Hepatocyte (in vitro differentiated cells): ENCODE measurements around the gene KIF5A. TPM values are rescaled to one million over a fixed set of nuclear protein-coding genes. Genes with fewer than 3 reads are reported as not detected.

ENCODE experiments used
- DNase-seq: peaks from one replicate; pipeline ENCODE4 v3.0.0-alpha.2; 2016; ENCODE audit warnings: low spot score
- H2AFZ ChIP-seq: fragments of 200-600 bp; sonication (generic); 2 replicates; pipeline ENCODE4 v1.6.0; 2016; ENCODE audit warnings: antibody characterized with exemption, mild to moderate bottlenecking
- H3K27ac ChIP-seq: fragments of 200-600 bp; sonication (generic); 2 replicates; pipeline ENCODE4 v1.5.1; 2016; ENCODE audit warnings: mild to moderate bottlenecking
- H3K27me3 ChIP-seq: fragments of 200-600 bp; sonication (generic); 2 replicates; pipeline ENCODE4 v1.6.1; 2016
- H3K36me3 ChIP-seq: fragments of 200-600 bp; sonication (generic); replicated peaks from 2 replicates; pipeline ENCODE4 v1.5.1; 2016; ENCODE audit warnings: low read depth; ENCODE audit not compliant: insufficient read depth
- H3K4me1 ChIP-seq: fragments of 200-600 bp; sonication (generic); 2 replicates; pipeline ENCODE4 v1.5.1; 2016; ENCODE audit warnings: mild to moderate bottlenecking, moderate library complexity; ENCODE audit not compliant: insufficient read depth
- H3K4me2 ChIP-seq: fragments of 200-600 bp; sonication (generic); 2 replicates; pipeline ENCODE4 v1.6.0; 2016
- H3K4me3 ChIP-seq: fragments of 200-600 bp; sonication (generic); 2 replicates; pipeline ENCODE4 v1.5.1; 2016; ENCODE audit warnings: mild to moderate bottlenecking
- H3K79me2 ChIP-seq: fragments of 200-600 bp; sonication (generic); 2 replicates; pipeline ENCODE4 v1.6.0; 2017; ENCODE audit warnings: mild to moderate bottlenecking
- H3K9me2 ChIP-seq: fragments of 200-600 bp; sonication (generic); replicated peaks from 2 replicates; pipeline ENCODE4 v1.6.0; 2017; ENCODE audit warnings: mild to moderate bottlenecking; ENCODE audit not compliant: insufficient read depth
- H3K9me3 ChIP-seq: fragments of 200-600 bp; sonication (generic); 2 replicates; pipeline ENCODE4 v1.5.1; 2016; ENCODE audit warnings: low read depth, mild to moderate bottlenecking
- H4K20me1 ChIP-seq: fragments of 200-600 bp; sonication (generic); 2 replicates; pipeline ENCODE4 v1.6.0; 2016; ENCODE audit warnings: mild to moderate bottlenecking; ENCODE audit not compliant: insufficient read depth, poor library complexity, severe bottlenecking
- CTCF ChIP-seq: fragments of 200-600 bp; sonication (generic); IDR thresholded peaks from 2 replicates; pipeline ENCODE4 v1.5.1; 2016; ENCODE audit warnings: antibody characterized with exemption, mild to moderate bottlenecking; ENCODE audit not compliant: poor library complexity
- EZH2 ChIP-seq: fragments of 200-600 bp; sonication (generic); IDR thresholded peaks from 2 replicates; pipeline ENCODE4 v1.6.1; 2016; ENCODE audit warnings: antibody characterized with exemption, mild to moderate bottlenecking, borderline replicate concordance
- EZH2phosphoT487 ChIP-seq: fragments of 200-600 bp; sonication (generic); IDR thresholded peaks from one replicate; pipeline ENCODE4 v1.6.1; 2018; ENCODE audit warnings: antibody characterized with exemption, mild to moderate bottlenecking, low read depth, moderate library complexity; ENCODE audit not compliant: unreplicated experiment, severe bottlenecking
- WGBS: methylation state at CpG from one replicate; pipeline ENCODE4 v1.1.6; 2016; ENCODE audit warnings: low lambda C conversion rate; ENCODE audit errors: missing lambda C conversion rate; 5-methylcytosine and 5-hydroxymethylcytosine counted together
- polyA plus RNA-seq: library from polyadenylated mRNA; unstranded; fragments of >200 nt; fragmentation: Nextera tagmentation; extraction: Ambion mirVana; gene quantifications from 2 replicates; pipeline ENCODE4 v1.2.1, GENCODE V29; 2016
- total RNA-seq: library from RNA; depleted of rRNA; stranded (reverse); fragments of >200 nt; gene quantifications from 2 replicates; pipeline ENCODE4 v1.2.3, GENCODE V29; 2014

Gene KIF5A
- total and polyA plus RNA-seq, 2 experiments from 2014 or later, result 0.03 to 0.18 TPM

- DNase-seq, result no peak
- H3K9me2 ChIP-seq, result no peaks in the 10 kb centered on the region
- 87% methylated on average over 9 of the region's 9 CpGs for WGBS
- no peak overlapping the region for H3K4me3 ChIP-seq
- H3K36me3 ChIP-seq, result no peaks in the 10 kb centered on the region
- TF ChIP-seq EZH2, result no peak
- no peak for TF ChIP-seq EZH2phosphoT487
- TF ChIP-seq CTCF, result no peak
- H3K4me2 ChIP-seq, result peak overlapping the region; percentile 13
- peaks cover 12% of the 10 kb centered on the region for H3K4me1 ChIP-seq
- H3K79me2 ChIP-seq, result no peaks in the 10 kb centered on the region
- H3K9me3 ChIP-seq, result no peaks in the 10 kb centered on the region
- no peaks in the 10 kb centered on the region for H4K20me1 ChIP-seq
- H3K27ac ChIP-seq, result peak overlapping the region; percentile 73
- no peak overlapping the region for H2AFZ ChIP-seq
- H3K27me3 ChIP-seq, result no peaks in the 10 kb centered on the region
Observed at GRCh38 chr12:57576613-57577160, 26.8 kb downstream of the KIF5A start.

- Histone ChIP-seq H3K4me2 (no peak overlapping the region), H3K9me2 (no peaks in the 10 kb centered on the region), H3K79me2 (no peaks in the 10 kb centered on the region), H2AFZ (no peak overlapping the region), H3K4me1 (peaks cover 12% of the 10 kb centered on the region), H3K36me3 (no peaks in the 10 kb centered on the region), H3K27ac (no peak overlapping the region), H4K20me1 (no peaks in the 10 kb centered on the region), H3K9me3 (no peaks in the 10 kb centered on the region), H3K4me3 (no peak overlapping the region), H3K27me3 (no peaks in the 10 kb centered on the region)
- no peak for DNase-seq
- TF ChIP-seq EZH2 (no peak), CTCF (no peak), EZH2phosphoT487 (no peak)
- WGBS, result 92% methylated on average over 12 of the region's 12 CpGs
Observed at GRCh38 chr12:57577981-57578758, 28.3 kb downstream of the KIF5A start.

- H3K79me2 ChIP-seq, result no peaks in the 10 kb centered on the region
- no peaks in the 10 kb centered on the region for H3K9me3 ChIP-seq
- WGBS, result 92% methylated on average over 2 of the region's 2 CpGs
- DNase-seq, result no peak
- TF ChIP-seq EZH2phosphoT487 (no peak), EZH2 (no peak), CTCF (no peak)
- peaks cover 12% of the 10 kb centered on the region for H3K4me1 ChIP-seq
- H3K36me3 ChIP-seq, result no peaks in the 10 kb centered on the region
- H3K27me3 ChIP-seq, result no peaks in the 10 kb centered on the region
- H3K4me2 ChIP-seq, result no peak overlapping the region
- no peak overlapping the region for H3K4me3 ChIP-seq
- H3K27ac ChIP-seq, result peak overlapping the region; percentile 86
- H4K20me1 ChIP-seq, result no peaks in the 10 kb centered on the region
- H3K9me2 ChIP-seq, result no peaks in the 10 kb centered on the region
- no peak overlapping the region for H2AFZ ChIP-seq
Observed at GRCh38 chr12:57579011-57579410, 29.2 kb downstream of the KIF5A start.
